Transverse colon (tissue), 4 donors: ENCODE measurements around the gene SLC44A4. TPM values are rescaled to one million over a fixed set of nuclear protein-coding genes. Genes with fewer than 3 reads are reported as not detected.

Experiments used
- DNase-seq: peaks from one replicate; pipeline ENCODE4 v3.0.0-alpha.2; 2019
- H3K27ac ChIP-seq, 4 donors: fragments of 200-600 bp; sonication (generic); 2 replicates each; pipeline ENCODE4 v1.5.1; 2016 to 2018; ENCODE audit warnings: inconsistent platforms in 4 of 4
- H3K27me3 ChIP-seq: fragments of 200-600 bp; sonication (generic); 2 replicates; pipeline ENCODE4 v1.5.1; 2017; ENCODE audit warnings: inconsistent platforms
- H3K36me3 ChIP-seq, 4 donors: fragments of 200-600 bp; sonication (generic); 2 replicates each; pipeline ENCODE4 v1.5.1; 2017 to 2019; ENCODE audit warnings: inconsistent platforms in 4 of 4
- H3K4me1 ChIP-seq, 4 donors: fragments of 200-600 bp; sonication (generic); 2 replicates each; pipeline ENCODE4 v1.5.1; 2017 to 2020; ENCODE audit warnings: inconsistent platforms in 4 of 4
- H3K4me3 ChIP-seq, 4 donors: fragments of 200-600 bp; sonication (generic); 1 replicate in 1 of 4; 2 replicates in 3 of 4; pipeline versions ENCODE4 v1.5.1 to v1.6.1; 2017 to 2019; ENCODE audit warnings: inconsistent platforms in 4 of 4
- H3K9me3 ChIP-seq, 2 donors: fragments of 200-600 bp; sonication (generic); 2 replicates each; pipeline ENCODE4 v1.5.1; 2017 to 2019; ENCODE audit warnings: inconsistent platforms in 2 of 2
- EP300 ChIP-seq: sonication (generic); formaldehyde crosslinking; IDR thresholded peaks from one replicate; pipeline ENCODE4 v1.6.1; 2017; ENCODE audit warnings: antibody characterized with exemption, low read depth
- POLR2A ChIP-seq: fragments of 450-650 bp; IDR thresholded peaks from one replicate; pipeline ENCODE4 v1.6.1; 2016; ENCODE audit warnings: antibody characterized with exemption, mild to moderate bottlenecking, moderate library complexity
- POLR2AphosphoS5 ChIP-seq, 3 donors: sonication (generic); formaldehyde crosslinking; IDR thresholded peaks; one replicate each; pipeline ENCODE4 v1.6.1; 2016; ENCODE audit warnings: antibody characterized with exemption in 3 of 3
- WGBS, 2 donors: methylation state at CpG; one replicate each; pipeline ENCODE4 v1.1.5; 2018; ENCODE audit warnings: low coverage in 1 of 2; 5-methylcytosine and 5-hydroxymethylcytosine counted together
- in situ Hi-C, 4 donors: fragments of 200-750 bp; cut with MboI; loops; one replicate each; pipeline versions ENCODE4 v1.15.0 to v1.15.1; 2017; ENCODE audit warnings: low sequenced_read_pairs in 3 of 4, low pct_ligation_motif_present in 1 of 4, low pct_unique_long_range_greater_than_20kb in 1 of 4
- intact Hi-C: fragments of 100-400 bp; cut with DNase I; formaldehyde crosslinking; loops from one replicate; pipeline ENCODE4 v1.15.1; 2023; ENCODE audit warnings: low total_unique reads
- total RNA-seq, 4 donors: library from RNA; depleted of rRNA; stranded (reverse); fragments of >200 nt; gene quantifications; one replicate each; pipeline ENCODE4 v1.1.0, GENCODE V29; 2016
- TF ChIP-seq, protein P1 (sequence below), 5 experiments: fragments of 200-600 bp in 3 of 5; fragments of 450-650 bp in 2 of 5; sonication (generic) in 3 of 5; IDR thresholded peaks; 1 replicate in 2 of 5; 2 replicates in 3 of 5; pipeline ENCODE4 v1.5.1; 2016 to 2017; ENCODE audit warnings: antibody characterized with exemption in 5 of 5, inconsistent platforms in 3 of 5, mild to moderate bottlenecking in 2 of 5, moderate library complexity in 1 of 5

Gene SLC44A4
- total RNA-seq, 4 donors from 2014 or later: 149 to 734 (median 395) TPM

DNA sequence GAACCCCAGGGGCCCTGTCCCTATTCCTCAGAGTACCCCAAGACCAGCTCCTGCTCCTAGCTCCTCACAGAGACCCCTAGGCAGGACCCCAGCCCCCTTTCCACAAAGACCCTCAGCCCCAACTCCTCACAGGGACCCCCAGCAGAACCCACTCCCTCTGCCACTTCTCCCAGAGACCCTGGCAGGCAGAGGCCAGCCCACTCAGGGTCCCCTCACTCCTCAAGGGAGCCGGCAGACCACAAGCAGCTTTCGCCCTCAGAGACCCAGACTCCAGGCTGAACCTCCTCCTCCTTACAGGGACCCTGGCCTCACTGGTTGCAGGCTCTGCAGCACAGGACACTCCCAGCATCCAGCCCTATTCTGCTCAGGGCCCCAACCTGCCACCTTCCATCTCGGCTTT lies 575 bp downstream of the SLC44A4 start:
- 66% methylated on average over 3 of the region's 3 CpGs; no CpG with 5 or more reads in 1 of the 2 donors for WGBS, 2 donors
- peaks cover 0 to 16% (median 2%) of the 10 kb centered on the region in 4 donors for H3K36me3 ChIP-seq
- peak overlapping the region; percentile 86 to 96 (median 92) for H3K27ac ChIP-seq
- intact Hi-C loops: no loop called here
- no peaks in the 10 kb centered on the region for H3K9me3 ChIP-seq
- no peak for DNase-seq
- in situ Hi-C loops: no loop called here
- TF ChIP-seq, protein P1, sequence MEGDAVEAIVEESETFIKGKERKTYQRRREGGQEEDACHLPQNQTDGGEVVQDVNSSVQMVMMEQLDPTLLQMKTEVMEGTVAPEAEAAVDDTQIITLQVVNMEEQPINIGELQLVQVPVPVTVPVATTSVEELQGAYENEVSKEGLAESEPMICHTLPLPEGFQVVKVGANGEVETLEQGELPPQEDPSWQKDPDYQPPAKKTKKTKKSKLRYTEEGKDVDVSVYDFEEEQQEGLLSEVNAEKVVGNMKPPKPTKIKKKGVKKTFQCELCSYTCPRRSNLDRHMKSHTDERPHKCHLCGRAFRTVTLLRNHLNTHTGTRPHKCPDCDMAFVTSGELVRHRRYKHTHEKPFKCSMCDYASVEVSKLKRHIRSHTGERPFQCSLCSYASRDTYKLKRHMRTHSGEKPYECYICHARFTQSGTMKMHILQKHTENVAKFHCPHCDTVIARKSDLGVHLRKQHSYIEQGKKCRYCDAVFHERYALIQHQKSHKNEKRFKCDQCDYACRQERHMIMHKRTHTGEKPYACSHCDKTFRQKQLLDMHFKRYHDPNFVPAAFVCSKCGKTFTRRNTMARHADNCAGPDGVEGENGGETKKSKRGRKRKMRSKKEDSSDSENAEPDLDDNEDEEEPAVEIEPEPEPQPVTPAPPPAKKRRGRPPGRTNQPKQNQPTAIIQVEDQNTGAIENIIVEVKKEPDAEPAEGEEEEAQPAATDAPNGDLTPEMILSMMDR (IDR thresholded peaks at IDR 0.05): no peak
- TF ChIP-seq POLR2AphosphoS5 (IDR thresholded peaks at IDR 0.05): no peak
- no peak for TF ChIP-seq POLR2A
- no peak for TF ChIP-seq EP300
- H3K27me3 ChIP-seq: no peaks in the 10 kb centered on the region
- peak overlapping the region; percentile 25 to 58 (median 52) for H3K4me3 ChIP-seq
- peaks cover 14 to 36% (median 32%) of the 10 kb centered on the region in 4 donors for H3K4me1 ChIP-seq

DNA sequence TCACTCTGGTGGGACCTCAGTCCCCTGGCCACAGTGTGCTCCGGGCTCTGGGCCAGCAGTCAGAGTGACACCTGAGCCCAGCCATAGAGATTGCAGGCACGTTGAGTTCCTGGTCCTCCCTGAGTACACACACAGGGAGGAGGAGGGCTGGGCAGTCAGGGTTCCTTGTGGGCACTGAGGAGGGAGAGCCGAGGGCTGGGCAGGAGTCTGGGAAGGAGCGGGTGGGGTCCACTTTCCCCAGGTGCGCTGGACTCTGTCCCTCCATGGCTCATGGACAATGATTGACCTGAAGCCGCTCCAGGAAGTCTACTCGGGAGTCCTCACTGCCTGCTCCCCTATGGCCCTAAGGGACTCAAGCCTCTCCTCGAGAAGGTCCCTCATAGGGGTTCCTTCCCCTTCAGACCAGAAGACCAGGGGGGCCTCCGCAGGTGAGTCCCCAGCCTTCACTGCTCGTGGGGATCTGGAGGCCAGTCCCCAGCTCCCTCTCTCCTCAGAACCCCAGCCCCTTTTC lies 1.1 kb downstream of the SLC44A4 start:
- H3K27me3 ChIP-seq: no peaks in the 10 kb centered on the region
- intact Hi-C loops (no loop called here), in situ Hi-C loops (no loop called here)
- WGBS, 2 donors: 39% methylated on average over 9 of the region's 10 CpGs; no CpG with 5 or more reads in 1 of the 2 donors
- peak overlapping the region; percentile 86 to 96 (median 92) for H3K27ac ChIP-seq
- TF ChIP-seq, protein P1 (IDR thresholded peaks at IDR 0.05): no peak
- TF ChIP-seq POLR2AphosphoS5 (IDR thresholded peaks at IDR 0.05): peak; percentile 88 to 92 (median 89)
- peak; percentile 32 for TF ChIP-seq EP300
- peak; percentile 92 for TF ChIP-seq POLR2A
- no peaks in the 10 kb centered on the region for H3K9me3 ChIP-seq
- peaks cover 14 to 36% (median 32%) of the 10 kb centered on the region in 4 donors for H3K4me1 ChIP-seq
- peak; percentile 93 for DNase-seq
- peak overlapping the region; percentile 25 to 58 (median 52) for H3K4me3 ChIP-seq
- H3K36me3 ChIP-seq: peaks cover 0 to 16% (median 2%) of the 10 kb centered on the region in 4 donors

DNA sequence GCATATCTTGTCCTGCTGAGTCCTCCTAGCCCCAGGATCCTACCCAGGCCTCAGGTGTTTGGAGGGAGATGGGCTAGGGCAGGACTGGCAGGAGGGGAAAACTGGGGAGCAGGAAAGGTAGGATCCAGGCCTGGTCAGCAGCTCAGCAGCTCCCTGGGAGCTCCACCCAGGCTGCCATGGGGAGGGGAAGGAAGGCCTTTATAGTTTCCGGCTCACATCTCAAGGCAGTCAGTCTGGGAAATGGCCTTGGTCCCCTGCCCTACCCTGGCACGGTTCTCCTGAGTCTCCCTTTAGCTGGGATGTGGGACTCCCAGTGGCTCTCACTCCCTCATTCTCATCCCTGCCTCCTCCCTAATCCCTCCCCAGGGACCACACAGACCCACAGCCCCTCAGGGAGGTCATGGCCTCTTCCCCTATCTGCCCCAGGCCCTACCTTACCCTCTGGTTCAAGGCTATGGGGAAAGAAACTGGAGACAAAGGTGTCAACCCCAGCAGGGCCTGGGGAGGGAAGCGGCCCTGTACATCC lies 1.6 kb downstream of the SLC44A4 start:
- intact Hi-C loops: no loop called here
- H3K9me3 ChIP-seq: no peaks in the 10 kb centered on the region
- peaks cover 0 to 16% (median 2%) of the 10 kb centered on the region in 4 donors for H3K36me3 ChIP-seq
- TF ChIP-seq POLR2AphosphoS5 (IDR thresholded peaks at IDR 0.05) (peak in 2 of 3 donors; percentile 14 to 64), EP300 (no peak)
- in situ Hi-C loops: no loop called here
- peaks cover 14 to 36% (median 32%) of the 10 kb centered on the region in 4 donors for H3K4me1 ChIP-seq
- 39% methylated on average over 3 of the region's 3 CpGs; no CpG with 5 or more reads in 1 of the 2 donors for WGBS, 2 donors
- H3K4me3 ChIP-seq: peak overlapping the region in 3 of 4 donors; percentile 29 to 47 (median 47)
- peak overlapping the region; percentile 86 to 96 (median 92) for H3K27ac ChIP-seq
- H3K27me3 ChIP-seq: no peaks in the 10 kb centered on the region
- DNase-seq: peak; percentile 80

DNA sequence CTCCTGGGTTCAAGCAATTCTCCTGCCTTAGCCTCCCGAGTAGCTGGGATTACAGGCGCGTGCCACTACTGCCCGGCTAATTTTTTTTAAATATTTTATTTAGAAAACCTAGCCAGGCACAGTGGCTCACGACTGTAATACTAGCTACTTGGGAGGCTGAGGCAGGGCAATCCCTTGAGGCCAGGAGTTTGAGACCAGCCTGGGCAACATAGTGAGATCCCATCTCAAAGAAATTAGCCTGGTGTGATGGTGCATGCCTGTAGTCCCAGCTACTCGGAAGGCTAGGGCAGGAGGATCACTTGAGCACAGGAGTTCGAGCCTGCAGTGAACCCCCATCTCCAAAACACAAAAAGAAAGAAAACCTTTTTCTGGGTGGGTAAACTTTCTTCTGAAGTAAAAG lies 2.4 kb downstream of the SLC44A4 start:
- TF ChIP-seq EP300 (no peak), POLR2A (no peak), POLR2AphosphoS5 (IDR thresholded peaks at IDR 0.05) (no peak)
- TF ChIP-seq, protein P1 (IDR thresholded peaks at IDR 0.05): no peak
- in situ Hi-C loops: no loop called here
- Histone ChIP-seq H3K4me1 (peaks cover 14 to 36% (median 32%) of the 10 kb centered on the region in 4 donors), H3K27ac (peak overlapping the region; percentile 86 to 96 (median 92)), H3K27me3 (no peaks in the 10 kb centered on the region), H3K36me3 (peaks cover 0 to 12% (median 2%) of the 10 kb centered on the region in 4 donors), H3K9me3 (no peaks in the 10 kb centered on the region), H3K4me3 (peak overlapping the region in 2 of 4 donors; percentile 29 to 47)
- intact Hi-C loops: no loop called here
- 50 to 82% methylated on average over 2 to 7 of the region's 7 CpGs for WGBS, 2 donors
- no peak for DNase-seq
